ENCODE results near the gene CTNND2.
"Not testable (repeated sequence)": the region's sequence is repeated elsewhere in the genome, so short reads cannot be mapped to it uniquely, and the experiment has no call there.

- not testable (repeated sequence) for TF ChIP-seq EZH2 (IDR thresholded peaks at IDR 0.05; ENCODE audit: borderline replicate concordance, control insufficient read depth, low read depth, low read length); SMARCA5 (IDR thresholded peaks at IDR 0.05); HDAC6 (IDR thresholded peaks at IDR 0.05; ENCODE audit: unreplicated experiment); SRF (IDR thresholded peaks at IDR 0.05; ENCODE audit: low read depth in 2 of 2, low read length in 2 of 2); GABPA (IDR thresholded peaks at IDR 0.05; ENCODE audit: low read depth); CREB1 (IDR thresholded peaks at IDR 0.05; ENCODE audit: low read depth); CTCF (IDR thresholded peaks at IDR 0.05 in 2 of 3, conservative IDR thresholded peaks at IDR 0.05 in 1 of 3; ENCODE audit: control insufficient read depth in 2 of 3, extremely low read depth in 1 of 3, insufficient read depth in 1 of 3, low read depth in 3 of 3, low read length in 3 of 3); USF2 (IDR thresholded peaks at IDR 0.05; ENCODE audit: borderline replicate concordance, low read depth, low read length); MYB (IDR thresholded peaks at IDR 0.05; ENCODE audit: borderline replicate concordance, low read depth, low read length)
Measured at GRCh38 chr5:11414732-11415131, 489.5 kb downstream of the CTNND2 start.

All from GM12878 (cell line).